ENCODE results near the gene MAST2.

GRCh38 chr1:46072975-46073374 lies 269.6 kb downstream of the MAST2 start:
- TF ChIP-seq CTCF (IDR thresholded peaks at IDR 0.05) (no peak), POLR2A (IDR thresholded peaks at IDR 0.05) (no peak)
